Astrocyte of the spinal cord (primary cell): ENCODE measurements around the gene UNG.
"Not testable (repeated sequence)": the region's sequence is repeated elsewhere in the genome, so short reads cannot be mapped to it uniquely, and the experiment has no call there.

ENCODE experiments used
- DNase-seq: peaks from one replicate; pipeline ENCODE4 v3.0.0; 2011; ENCODE audit warnings: low read depth, low spot score
- H3K4me3 ChIP-seq: 2 replicates; pipeline ENCODE4 v1.5.1; 2011; ENCODE audit warnings: low read depth, mild to moderate bottlenecking, low read length, moderate library complexity
- in situ Hi-C: cut with HindIII; loops from 2 replicates; pipeline ENCODE4 v1.10.0; 2017; ENCODE audit warnings: low sequenced_read_pairs
- TF ChIP-seq, protein P1 (sequence below): IDR thresholded peaks from 2 replicates; pipeline ENCODE4 v1.5.1; 2012; ENCODE audit warnings: low read depth, mild to moderate bottlenecking, low read length, inconsistent platforms

UNG gene

GRCh38 chr12:109139360-109139759, 42.0 kb downstream of the UNG start:
- no peak for DNase-seq
- in situ Hi-C loops: no loop called here
- no peak overlapping the region for H3K4me3 ChIP-seq
- TF ChIP-seq, protein P1, sequence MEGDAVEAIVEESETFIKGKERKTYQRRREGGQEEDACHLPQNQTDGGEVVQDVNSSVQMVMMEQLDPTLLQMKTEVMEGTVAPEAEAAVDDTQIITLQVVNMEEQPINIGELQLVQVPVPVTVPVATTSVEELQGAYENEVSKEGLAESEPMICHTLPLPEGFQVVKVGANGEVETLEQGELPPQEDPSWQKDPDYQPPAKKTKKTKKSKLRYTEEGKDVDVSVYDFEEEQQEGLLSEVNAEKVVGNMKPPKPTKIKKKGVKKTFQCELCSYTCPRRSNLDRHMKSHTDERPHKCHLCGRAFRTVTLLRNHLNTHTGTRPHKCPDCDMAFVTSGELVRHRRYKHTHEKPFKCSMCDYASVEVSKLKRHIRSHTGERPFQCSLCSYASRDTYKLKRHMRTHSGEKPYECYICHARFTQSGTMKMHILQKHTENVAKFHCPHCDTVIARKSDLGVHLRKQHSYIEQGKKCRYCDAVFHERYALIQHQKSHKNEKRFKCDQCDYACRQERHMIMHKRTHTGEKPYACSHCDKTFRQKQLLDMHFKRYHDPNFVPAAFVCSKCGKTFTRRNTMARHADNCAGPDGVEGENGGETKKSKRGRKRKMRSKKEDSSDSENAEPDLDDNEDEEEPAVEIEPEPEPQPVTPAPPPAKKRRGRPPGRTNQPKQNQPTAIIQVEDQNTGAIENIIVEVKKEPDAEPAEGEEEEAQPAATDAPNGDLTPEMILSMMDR: no peak

GRCh38 chr12:109139791-109140190, 42.4 kb downstream of the UNG start:
- no peak overlapping the region for H3K4me3 ChIP-seq
- TF ChIP-seq, protein P1: no peak
- DNase-seq: no peak
- in situ Hi-C loops: no loop called here

DNA sequence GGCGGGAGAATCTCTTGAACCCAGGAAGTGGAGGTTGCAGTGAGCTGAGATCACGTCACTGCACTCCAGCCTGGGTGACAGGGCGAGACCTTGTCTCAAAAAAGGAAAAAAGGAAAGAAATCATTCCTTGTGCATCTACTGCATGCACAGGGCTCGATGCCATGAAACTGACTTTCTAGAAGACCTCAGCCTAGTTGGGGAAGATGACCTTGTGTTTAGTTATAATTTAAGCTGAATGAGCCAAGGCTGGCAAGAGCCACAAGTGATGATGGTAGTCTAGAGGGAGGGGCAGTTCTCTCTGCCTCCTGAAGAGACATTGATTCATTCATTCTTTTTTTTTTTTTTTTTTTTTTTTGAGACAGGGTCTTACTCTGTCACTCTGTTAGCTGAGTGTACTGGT, 43.2 kb downstream of the UNG start:
- TF ChIP-seq, protein P1: no peak
- in situ Hi-C loops: no loop called here

GRCh38 chr12:109144224-109144623, 46.8 kb downstream of the UNG start:
- no peak overlapping the region for H3K4me3 ChIP-seq
- TF ChIP-seq, protein P1: no peak
- in situ Hi-C loops: no loop called here
- DNase-seq: no peak

More for the DNA sequence above, 43.2 kb downstream of the UNG start:
- no peak for DNase-seq
- no peak overlapping the region for H3K4me3 ChIP-seq

DNA sequence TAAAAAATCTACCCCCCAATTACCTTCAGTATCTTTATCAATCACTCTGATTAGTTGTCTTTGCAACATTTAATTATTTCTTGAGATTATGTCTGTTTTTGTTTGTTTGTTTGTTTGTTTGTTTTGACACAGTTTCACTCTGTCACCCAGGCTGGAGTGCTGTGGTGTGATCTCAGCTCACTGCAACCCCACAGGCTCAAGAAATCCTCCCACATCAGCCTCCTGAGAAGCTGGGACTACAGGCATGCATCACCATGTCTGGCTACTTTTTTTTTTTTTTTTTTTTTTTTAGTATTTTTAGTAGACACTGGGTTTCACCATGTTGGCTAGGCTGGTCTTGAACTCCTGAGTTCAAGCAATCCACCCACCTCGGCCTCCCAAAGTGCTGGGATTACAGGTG, 49.7 kb downstream of the UNG start:
- H3K4me3 ChIP-seq, in situ Hi-C loops, DNase-seq: not testable (repeated sequence)

GRCh38 chr12:109147954-109148353, 50.6 kb downstream of the UNG start:
- no peak overlapping the region for H3K4me3 ChIP-seq
- TF ChIP-seq, protein P1: no peak
- in situ Hi-C loops: no loop called here
- no peak for DNase-seq

DNA sequence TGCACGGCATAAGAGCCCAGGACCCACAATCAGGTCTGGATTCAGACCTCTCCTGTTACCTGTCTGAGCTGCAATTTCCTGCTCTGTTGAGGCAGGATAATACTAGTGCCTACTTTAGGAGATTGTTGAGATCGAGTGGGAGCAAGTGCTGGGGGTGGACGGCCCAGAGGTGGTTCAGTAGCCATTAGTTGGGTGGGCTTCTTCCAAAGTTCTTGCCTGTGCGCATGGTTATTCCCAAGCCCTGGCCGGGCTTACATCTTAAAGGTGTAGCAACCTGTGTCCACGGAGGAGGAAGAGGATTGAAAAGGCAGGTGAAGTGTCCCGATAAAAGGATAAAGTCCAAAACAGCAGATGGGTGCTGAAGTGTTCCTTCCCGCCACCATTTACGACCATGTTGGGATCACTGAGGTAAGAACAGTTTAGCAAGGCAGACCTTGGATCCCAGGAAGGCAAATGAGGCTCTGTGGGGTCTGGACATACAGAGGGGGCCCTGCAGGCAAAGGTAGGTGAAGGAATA, 52.8 kb downstream of the UNG start:
- TF ChIP-seq, protein P1: no peak
- no peak for DNase-seq
- in situ Hi-C loops: no loop called here
- H3K4me3 ChIP-seq: no peak overlapping the region
